Eye (tissue), 1 donor: ENCODE measurements around the gene BMP10.
A peak's percentile ranks its signal among the peaks of the same experiment; 100 is the strongest.

Source experiments
- DNase-seq: peaks from one replicate; pipeline ENCODE4 v3.0.0-alpha.2; 2015

BMP10 gene

GRCh38 chr2:68889500-68889899 lies 18.3 kb upstream of the BMP10 start:
- no peak for DNase-seq

DNA sequence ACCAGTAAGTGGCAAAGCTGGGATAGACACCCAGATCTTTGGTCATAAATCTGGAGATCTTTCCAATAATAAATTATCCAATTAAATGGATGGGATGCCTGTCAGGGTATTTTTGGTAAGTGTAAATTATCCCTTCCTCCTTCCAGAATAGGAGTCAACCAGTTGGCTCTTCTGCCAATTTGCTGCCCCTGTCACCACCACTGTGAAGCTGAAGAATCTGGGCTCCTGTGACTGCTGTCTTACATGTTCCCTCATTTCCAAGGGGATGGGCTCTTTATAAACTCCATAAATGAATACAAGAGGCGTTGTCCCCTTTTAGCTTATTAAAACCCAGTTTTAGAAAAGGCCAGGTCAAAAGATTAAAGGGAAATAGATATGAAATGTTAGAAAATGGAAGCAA lies 17.8 kb upstream of the BMP10 start:
- no peak for DNase-seq

DNA sequence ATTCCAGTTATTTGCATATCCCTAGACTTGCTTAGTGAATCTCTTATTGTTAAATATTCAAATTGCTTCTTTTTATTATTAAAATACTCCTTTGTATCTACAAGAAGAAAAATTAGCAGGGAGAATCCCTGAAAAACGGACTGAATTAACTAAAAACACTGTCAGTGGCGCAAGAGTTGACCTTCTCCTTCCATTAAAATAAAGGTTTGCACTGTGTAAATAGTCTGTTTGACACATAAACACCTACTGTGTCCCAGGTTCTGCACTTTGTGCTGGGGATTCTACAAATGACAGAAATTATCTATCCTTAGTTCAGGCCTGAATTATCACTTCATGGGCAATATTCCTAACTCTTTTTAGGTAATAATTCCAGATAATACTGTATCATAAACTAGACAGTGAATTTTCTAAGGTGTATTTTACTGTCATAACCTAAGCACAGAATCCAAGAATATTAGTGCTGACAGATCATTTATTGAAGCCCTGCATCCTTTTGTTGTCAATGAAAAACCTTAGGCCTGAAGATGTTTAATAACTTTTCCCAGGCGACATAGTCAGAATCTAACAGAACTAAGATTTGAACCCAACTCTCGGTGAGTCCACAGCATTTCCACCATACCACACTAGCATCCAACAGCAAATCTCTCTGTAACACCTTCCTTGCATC lies 17.0 kb upstream of the BMP10 start:
- no peak for DNase-seq

- DNase-seq: no peak
These were observed 14.5 kb upstream of the BMP10 start for GRCh38 chr2:68885811-68886075.

GRCh38 chr2:68885074-68885810 lies 14.0 kb upstream of the BMP10 start:
- no peak for DNase-seq

DNA sequence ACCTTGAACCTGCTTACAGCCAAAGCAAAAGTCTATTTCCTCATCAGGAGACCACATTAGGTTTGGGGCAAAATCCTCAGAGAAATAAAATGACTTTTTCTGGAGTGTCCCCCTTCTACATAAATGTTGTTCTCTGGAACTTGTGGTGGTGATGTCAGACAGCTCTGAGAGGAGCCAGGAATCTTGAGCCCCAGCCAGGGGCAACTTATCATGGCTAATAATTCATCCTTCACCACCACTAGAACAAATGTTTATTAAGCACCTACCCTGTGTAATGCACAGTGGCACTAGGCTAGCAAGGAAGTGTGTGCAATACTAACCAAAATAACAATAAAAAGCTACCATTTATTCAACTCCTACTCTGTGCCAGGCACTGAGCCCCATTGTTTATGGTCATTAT lies 9.0 kb upstream of the BMP10 start:
- no peak for DNase-seq

GRCh38 chr2:68879296-68879695 lies 8.1 kb upstream of the BMP10 start:
- DNase-seq: no peak

GRCh38 chr2:68878753-68879152 lies 7.6 kb upstream of the BMP10 start:
- no peak for DNase-seq

DNA sequence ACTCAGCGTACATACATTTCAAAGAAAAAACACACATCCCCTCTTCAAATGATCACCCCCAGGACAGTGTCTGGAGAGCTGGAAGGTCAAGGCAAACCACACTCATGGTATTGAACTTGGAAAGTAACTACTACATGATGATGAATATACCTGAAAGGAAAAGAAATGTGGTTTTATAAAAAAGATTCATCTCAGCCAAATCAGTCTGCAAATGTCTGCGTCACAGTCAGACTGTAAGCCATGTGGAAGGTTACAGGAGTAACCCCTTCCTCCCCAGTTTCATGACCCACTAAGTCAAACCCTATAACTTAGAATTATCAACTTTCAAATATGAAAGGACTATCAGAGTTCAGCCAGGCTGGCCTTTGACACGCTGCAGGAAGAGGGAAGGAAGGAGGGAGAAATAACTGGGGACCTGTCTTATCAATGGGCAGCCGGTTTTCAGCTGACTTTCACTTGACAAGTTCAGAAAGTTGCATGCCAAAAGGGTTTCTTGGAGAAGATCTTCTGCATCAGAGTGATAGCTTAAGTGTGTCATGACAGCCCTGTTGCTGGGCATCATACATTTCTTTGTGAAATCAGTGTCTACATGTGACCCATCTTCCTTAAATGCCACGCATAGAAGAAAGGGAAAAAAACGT lies 7.0 kb upstream of the BMP10 start:
- no peak for DNase-seq

DNA sequence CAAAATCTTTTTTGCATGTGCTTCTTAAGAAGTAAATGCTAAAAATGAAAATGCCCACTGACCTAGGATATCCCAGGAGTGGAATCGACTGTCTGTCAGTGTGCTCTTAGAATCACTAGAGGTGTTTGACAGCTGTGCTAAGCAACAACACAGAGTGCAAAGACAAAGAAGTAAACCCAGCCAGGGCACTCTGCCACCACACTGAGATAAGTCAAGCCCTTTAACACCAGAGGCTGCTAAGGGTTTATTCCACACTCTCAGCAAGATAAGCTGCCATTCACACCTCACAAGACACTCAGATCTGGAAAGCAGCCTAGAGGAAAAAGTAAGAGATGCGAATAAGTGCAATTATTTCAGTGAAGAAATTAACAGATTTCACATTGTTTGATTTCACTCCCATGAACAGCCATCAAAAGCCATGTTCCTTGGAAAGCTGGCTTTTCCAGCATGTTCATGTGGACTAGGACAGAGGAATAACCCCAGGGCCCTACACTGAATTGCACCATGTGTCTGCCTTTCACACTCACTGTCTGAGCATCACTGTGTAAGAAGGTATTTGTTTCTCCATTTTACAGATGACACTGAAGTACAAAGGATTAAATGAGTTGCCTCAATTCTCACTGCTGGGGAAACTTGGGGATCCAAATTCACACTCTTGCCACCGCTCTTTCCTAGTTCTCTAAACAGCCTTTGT lies 6.0 kb upstream of the BMP10 start:
- no peak for DNase-seq

DNA sequence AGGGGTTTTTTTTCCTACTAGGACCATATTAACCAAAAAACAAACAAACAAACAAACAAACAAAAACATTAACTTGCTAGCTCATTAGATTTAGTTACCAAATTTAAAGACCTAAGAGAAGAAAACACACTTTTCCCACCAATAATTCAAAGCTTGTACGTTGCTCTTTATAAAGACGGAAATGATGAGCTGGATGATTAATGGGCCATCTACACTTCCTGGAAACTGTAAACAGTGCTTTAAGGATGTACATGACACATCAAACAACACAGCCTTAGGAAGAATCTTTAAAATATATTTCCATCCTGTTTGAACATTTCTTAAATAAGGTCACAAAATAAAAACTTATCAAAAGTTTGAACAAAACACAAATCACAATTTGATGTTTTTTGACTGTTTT lies 982 bp downstream of the BMP10 start:
- no peak for DNase-seq

- DNase-seq: no peak
These were observed 6.1 kb downstream of the BMP10 start for GRCh38 chr2:68865108-68865507.

DNA sequence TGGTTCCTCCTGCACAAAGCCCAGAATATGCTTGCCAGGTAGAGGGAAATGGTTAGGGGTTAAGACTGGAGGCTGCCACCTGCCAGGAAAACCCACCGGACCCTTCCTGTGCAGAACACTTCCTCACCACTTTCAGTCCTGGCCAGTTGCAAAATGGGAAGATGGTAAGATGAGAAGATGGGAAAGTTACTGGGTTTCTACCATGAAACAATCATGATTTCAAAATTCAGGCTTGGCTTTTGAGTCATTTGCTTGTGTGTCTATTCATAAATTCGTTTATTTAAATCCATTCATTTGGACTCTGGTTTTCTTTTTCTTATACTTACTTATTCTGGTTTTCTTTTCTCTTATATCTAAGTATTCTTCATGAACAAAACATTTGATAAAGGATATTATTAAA lies 7.2 kb downstream of the BMP10 start:
- DNase-seq: no peak

GRCh38 chr2:68862889-68863288 lies 8.3 kb downstream of the BMP10 start:
- no peak for DNase-seq

GRCh38 chr2:68861330-68861729 lies 9.9 kb downstream of the BMP10 start:
- DNase-seq: no peak

DNA sequence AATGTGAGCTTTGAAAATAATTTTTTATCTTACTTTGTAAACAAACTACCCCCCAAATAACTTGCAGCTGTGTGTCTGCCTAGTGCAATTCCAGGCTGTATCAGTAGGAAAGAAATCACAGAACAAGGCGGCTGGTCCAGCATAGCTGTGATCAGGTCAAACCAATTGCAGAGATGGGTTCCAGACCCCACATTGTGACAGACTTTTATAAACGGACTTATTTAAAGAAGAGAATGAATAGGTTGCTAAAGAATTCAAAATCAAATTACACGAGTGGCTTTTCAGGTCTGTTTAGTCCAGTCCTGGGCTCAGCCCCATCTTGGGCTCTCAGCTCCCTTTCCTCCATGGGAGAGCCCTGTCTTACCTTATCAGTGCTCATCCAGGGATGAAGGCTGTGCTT lies 11.1 kb downstream of the BMP10 start:
- peak; percentile 39 for DNase-seq

GRCh38 chr2:68857855-68858456 lies 13.2 kb downstream of the BMP10 start:
- DNase-seq: no peak

DNA sequence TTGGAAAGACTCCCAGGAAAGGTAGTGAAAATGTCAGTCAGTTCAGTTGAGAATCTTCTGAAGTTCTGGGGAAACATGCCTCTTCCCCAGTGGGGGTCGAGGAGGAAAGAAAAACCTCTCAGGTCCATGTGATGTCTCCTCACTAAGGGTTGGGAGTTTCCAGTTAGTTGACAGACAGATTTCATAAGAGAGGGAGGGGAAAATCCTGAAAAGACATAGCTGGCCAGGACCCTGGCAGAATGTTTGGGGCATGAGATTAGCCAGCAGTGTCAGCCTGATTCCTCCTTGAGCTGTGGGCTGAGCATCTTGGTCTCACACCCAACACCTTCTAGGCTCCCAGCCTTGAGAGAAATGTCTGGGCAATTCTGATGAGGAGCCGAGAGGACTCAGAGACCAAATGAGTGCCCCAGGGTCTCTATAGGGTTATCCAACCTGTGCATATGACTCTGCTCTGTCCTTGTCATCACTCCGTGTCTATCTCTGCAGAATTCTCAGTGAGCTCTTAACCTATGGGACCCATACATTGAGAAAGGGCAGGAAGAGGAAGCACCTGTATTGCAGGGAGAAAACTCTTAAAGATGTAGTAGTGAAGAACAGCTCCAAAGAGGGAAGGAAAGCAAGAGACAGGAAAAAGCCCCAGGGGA lies 13.9 kb downstream of the BMP10 start:
- no peak for DNase-seq

DNA sequence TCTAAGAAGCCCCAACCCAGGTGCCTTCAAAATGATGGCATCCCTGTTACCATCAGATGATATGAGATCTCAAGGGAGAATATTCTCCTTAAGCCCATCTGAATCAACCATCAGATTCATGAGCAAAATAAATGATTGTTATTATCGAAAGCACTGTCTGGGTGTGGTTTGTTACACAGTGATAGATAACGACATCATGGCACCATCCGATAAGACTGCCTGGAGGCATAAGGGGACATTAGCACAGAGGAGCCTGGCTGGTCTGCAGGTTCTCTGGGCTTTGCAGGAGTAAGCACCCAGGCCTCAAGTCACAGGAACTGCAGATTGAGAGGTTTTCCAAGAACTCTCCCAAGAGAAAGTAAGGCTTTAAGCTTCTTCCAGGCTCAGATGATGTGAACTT lies 15.6 kb downstream of the BMP10 start:
- no peak for DNase-seq

DNA sequence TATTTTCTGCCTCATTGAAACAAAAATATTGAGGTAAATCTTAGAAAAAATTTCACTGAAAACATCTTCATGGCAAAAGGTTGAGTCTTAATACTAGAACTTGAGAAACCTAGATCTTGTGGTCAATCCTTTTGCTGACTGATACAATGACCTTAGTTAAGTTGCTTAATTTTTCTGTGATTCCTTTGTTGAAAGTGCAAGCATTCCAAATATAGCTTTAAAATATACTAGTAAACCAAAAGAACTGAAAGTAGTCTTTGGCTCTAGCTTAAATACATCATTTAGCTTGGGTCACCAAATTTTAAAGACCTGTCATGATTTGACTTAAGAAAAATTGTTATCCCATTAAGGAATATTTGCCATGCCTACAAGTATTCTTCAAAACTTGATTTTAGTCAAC lies 16.7 kb downstream of the BMP10 start:
- DNase-seq: no peak

DNA sequence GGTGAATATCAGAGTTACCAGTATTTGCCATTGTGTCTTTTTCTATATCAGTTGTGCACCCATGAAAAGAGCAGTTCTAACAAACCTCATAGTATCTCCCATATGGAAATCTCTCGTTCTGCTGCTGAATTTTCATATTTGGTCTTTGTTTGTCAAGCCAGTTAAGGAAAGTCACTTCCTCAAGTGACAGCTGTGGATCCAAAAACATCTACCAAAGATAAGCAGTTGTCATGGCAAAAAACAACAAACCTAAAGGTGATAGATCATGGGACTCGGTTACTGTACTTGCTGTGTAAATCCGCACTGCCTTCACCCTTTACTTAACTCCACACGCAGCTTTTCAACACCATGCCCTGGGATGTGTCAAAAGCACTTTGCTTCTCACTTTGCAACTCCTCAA lies 17.3 kb downstream of the BMP10 start:
- no peak for DNase-seq

GRCh38 chr2:68853035-68853434 lies 18.2 kb downstream of the BMP10 start:
- DNase-seq: no peak

DNA sequence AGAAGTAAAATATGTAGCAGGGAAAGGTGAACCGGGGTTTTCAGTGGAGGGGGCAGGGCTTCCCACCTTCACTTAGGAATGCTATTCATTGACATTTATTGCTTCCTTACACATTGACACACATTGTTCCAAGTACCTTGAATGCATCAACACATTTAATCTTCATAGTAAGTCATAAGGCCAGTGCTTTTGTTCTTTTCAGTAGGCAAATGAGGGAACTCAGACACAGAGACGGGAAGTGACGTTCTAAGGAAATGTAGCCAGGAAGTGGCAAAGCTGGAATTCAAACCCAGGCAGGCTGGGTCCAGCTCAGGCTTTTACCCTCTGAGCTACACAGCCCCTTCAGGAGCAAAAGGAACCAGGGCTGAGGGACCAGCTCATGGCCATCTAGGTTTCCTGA lies 20.7 kb downstream of the BMP10 start:
- DNase-seq: no peak
